ENCODE results near the gene FOLR2.

- TF ChIP-seq CTCF (IDR thresholded peaks at IDR 0.05) (no peak), POLR2A (IDR thresholded peaks at IDR 0.05) (no peak)
Measured at GRCh38 chr11:72222106-72222891, 5.7 kb downstream of the FOLR2 start.

Measured in lower leg skin (tissue), 3 donors.